HG02938 (cell line): Measurements from ENCODE around the gene ZFYVE28.

Experiments
- ATAC-seq: cut with Tn5 transposase; IDR thresholded peaks from one replicate; pipeline ENCODE4 v1.9.1; 2021; ENCODE audit warnings: mild to moderate bottlenecking, moderate library complexity; ENCODE audit not compliant: unreplicated experiment

The ZFYVE28 gene

GRCh38 chr4:2306773-2307410, 111.6 kb downstream of the ZFYVE28 start:
- no peak for ATAC-seq

GRCh38 chr4:2305766-2306501, 112.5 kb downstream of the ZFYVE28 start:
- no peak for ATAC-seq

- no peak for ATAC-seq
These were observed 113.4 kb downstream of the ZFYVE28 start for GRCh38 chr4:2304877-2305561.

GRCh38 chr4:2304321-2304876, 114.0 kb downstream of the ZFYVE28 start:
- no peak for ATAC-seq

- no peak for ATAC-seq
These were observed 114.6 kb downstream of the ZFYVE28 start for GRCh38 chr4:2303686-2304320.

GRCh38 chr4:2303121-2303685, 115.2 kb downstream of the ZFYVE28 start:
- no peak for ATAC-seq

- ATAC-seq = no peak
These were observed 115.9 kb downstream of the ZFYVE28 start for GRCh38 chr4:2302387-2303119.

GRCh38 chr4:2301806-2302205, 116.6 kb downstream of the ZFYVE28 start:
- no peak for ATAC-seq

- ATAC-seq = no peak
These were observed 117.2 kb downstream of the ZFYVE28 start for GRCh38 chr4:2301225-2301642.

- ATAC-seq = no peak
These were observed 117.8 kb downstream of the ZFYVE28 start for GRCh38 chr4:2300431-2301224.

GRCh38 chr4:2299794-2300193, 118.7 kb downstream of the ZFYVE28 start:
- ATAC-seq = no peak

GRCh38 chr4:2298532-2298991, 119.9 kb downstream of the ZFYVE28 start:
- ATAC-seq = no peak

- ATAC-seq = no peak
These were observed 120.6 kb downstream of the ZFYVE28 start for GRCh38 chr4:2297606-2298531.

GRCh38 chr4:2296631-2297601, 121.5 kb downstream of the ZFYVE28 start:
- no peak for ATAC-seq

GRCh38 chr4:2295900-2296442, 122.5 kb downstream of the ZFYVE28 start:
- no peak for ATAC-seq

- no peak for ATAC-seq
These were observed 122.9 kb downstream of the ZFYVE28 start for GRCh38 chr4:2295500-2295899.

- ATAC-seq = no peak
These were observed 125.8 kb downstream of the ZFYVE28 start for GRCh38 chr4:2292646-2293108.
